BJ (cell line): ENCODE results near the gene OOSP4B. TPM values are rescaled to one million over a fixed set of nuclear protein-coding genes. Genes with fewer than 3 reads are reported as not detected.
"Not testable (repeated sequence)": the region's sequence is repeated elsewhere in the genome, so short reads cannot be mapped to it uniquely, and the experiment has no call there.

Source experiments
- CTCF ChIA-PET: fragments of 350-600 bp; formaldehyde crosslinking; extraction: SDS; loops from one replicate; lab custom pipeline; 2021; ENCODE audit warnings: antibody characterized with exemption, inconsistent platforms; lab: Yijun Ruan, JAX
- POLR2A ChIA-PET: fragments of 300-600 bp; sonication (Branson Sonifier 250); formaldehyde crosslinking; extraction: SDS; loops from one replicate; lab custom pipeline; 2021; ENCODE audit warnings: antibody characterized with exemption; lab: Charles Lee
- DNase-seq: peaks from one replicate; pipeline ENCODE4 v3.0.0-alpha.2; 2011; ENCODE audit warnings: low read depth
- H3K27me3 ChIP-seq: 2 replicates; pipeline ENCODE4 v1.6.0; 2011; ENCODE audit warnings: low read length; ENCODE audit not compliant: control insufficient read depth, insufficient read depth
- H3K36me3 ChIP-seq: 2 replicates; pipeline ENCODE4 v1.5.1; 2011; ENCODE audit warnings: low read length; ENCODE audit not compliant: control insufficient read depth, insufficient read depth
- H3K4me3 ChIP-seq: 2 replicates; pipeline ENCODE4 v1.5.1; 2011; ENCODE audit warnings: low read depth, mild to moderate bottlenecking, control low read depth, low read length
- CTCF ChIP-seq: IDR thresholded peaks from 2 replicates; pipeline ENCODE4 v1.5.1; 2011; ENCODE audit warnings: low read depth, mild to moderate bottlenecking, control low read depth, inconsistent platforms, low read length, moderate library complexity; ENCODE audit not compliant: insufficient read depth
- polyA minus RNA-seq: library from RNA; depleted of rRNA, polyadenylated mRNA; stranded (reverse); fragments of >200 nt; gene quantifications from 2 replicates; pipeline ENCODE4 v1.2.3, GENCODE V29; 2011; rRNA and poly(A)+ RNA removed
- polyA plus RNA-seq: library from polyadenylated mRNA; depleted of rRNA; stranded (reverse); fragments of >200 nt; gene quantifications from 2 replicates; pipeline ENCODE4 v1.2.3, GENCODE V29; 2011; rRNA removed

OOSP4B gene
- not detected in 2 replicates for polyA plus RNA-seq
- polyA minus RNA-seq: not detected in 2 replicates

GRCh38 chr11:60016881-60017280 is at the start of gene OOSP4B:
TSS of gene OOSP4B (plus strand) at chr11:60017181.
- POLR2A ChIA-PET: no interaction called here
- DNase-seq: no peak
- no peak for TF ChIP-seq CTCF
- CTCF ChIA-PET: no interaction called here
- Histone ChIP-seq H3K36me3 (no peaks in the 10 kb centered on the region), H3K4me3 (no peak within 1 kb of the TSS), H3K27me3 (no peaks in the 10 kb centered on the region)

GRCh38 chr11:59967677-59968394 is 49.1 kb upstream of the OOSP4B start:
- TF ChIP-seq CTCF: no peak
- ChIA-PET POLR2A (no interaction called here), CTCF (no interaction called here)
- no peak for DNase-seq
- no peaks in the 10 kb centered on the region for H3K27me3 ChIP-seq
- no peaks in the 10 kb centered on the region for H3K36me3 ChIP-seq
- H3K4me3 ChIP-seq: no peak overlapping the region

GRCh38 chr11:59968395-59968783 is 48.6 kb upstream of the OOSP4B start:
- POLR2A ChIA-PET: no interaction called here
- no peaks in the 10 kb centered on the region for H3K36me3 ChIP-seq
- no peak for DNase-seq

GRCh38 chr11:59973097-59973496 is 43.9 kb upstream of the OOSP4B start:
- no peak overlapping the region for H3K4me3 ChIP-seq
- no peak for DNase-seq
- H3K27me3 ChIP-seq: no peaks in the 10 kb centered on the region
- CTCF ChIA-PET: no interaction called here
- POLR2A ChIA-PET: no interaction called here
- no peak for TF ChIP-seq CTCF
- H3K36me3 ChIP-seq: no peaks in the 10 kb centered on the region

More at GRCh38 chr11:59968395-59968783, 48.6 kb upstream of the OOSP4B start:
- CTCF ChIA-PET: no interaction called here
- H3K4me3 ChIP-seq: no peak overlapping the region
- no peak for TF ChIP-seq CTCF
- no peaks in the 10 kb centered on the region for H3K27me3 ChIP-seq

- H3K4me3 ChIP-seq: no peak overlapping the region
- ChIA-PET POLR2A (no interaction called here), CTCF (no interaction called here)
Measured at GRCh38 chr11:59981106-59981770, 35.7 kb upstream of the OOSP4B start.

GRCh38 chr11:59982037-59982436 is 34.9 kb upstream of the OOSP4B start:
- DNase-seq, H3K4me3 ChIP-seq, CTCF ChIA-PET, H3K36me3 ChIP-seq, POLR2A ChIA-PET, H3K27me3 ChIP-seq: not testable (repeated sequence)

More at GRCh38 chr11:59981106-59981770, 35.7 kb upstream of the OOSP4B start:
- Histone ChIP-seq H3K27me3 (no peaks in the 10 kb centered on the region), H3K36me3 (no peaks in the 10 kb centered on the region)
- TF ChIP-seq CTCF: no peak
- DNase-seq: no peak
